CD14-positive monocyte (primary cell): ENCODE results near the gene PCBP3. TPM values are rescaled to one million over a fixed set of nuclear protein-coding genes. Genes with fewer than 3 reads are reported as not detected.

Source experiments
- DNase-seq, 3 donors: peaks; one replicate each; pipeline ENCODE4 v3.0.0-alpha.2; 2011 to 2022
- H2AFZ ChIP-seq: 2 replicates; pipeline ENCODE4 v1.6.0; 2012; ENCODE audit warnings: mild to moderate bottlenecking, low read depth, low read length, inconsistent platforms; ENCODE audit not compliant: insufficient read depth, poor library complexity, severe bottlenecking
- H3K27ac ChIP-seq, 2 donors: 1 replicate in 1 of 2; 2 replicates in 1 of 2; pipeline ENCODE4 v1.5.1; 2012 to 2013; ENCODE audit warnings: low read length in 2 of 2, control low read depth in 1 of 2, inconsistent platforms in 1 of 2, low read depth in 1 of 2, mild to moderate bottlenecking in 1 of 2
- H3K27me3 ChIP-seq, 2 donors: one replicate each; pipeline versions ENCODE4 v1.6.0 to v1.6.1; 2011 to 2013; ENCODE audit warnings: low read length in 2 of 2; ENCODE audit not compliant: control insufficient read depth in 2 of 2, insufficient read depth in 2 of 2
- H3K36me3 ChIP-seq, 2 donors: replicated peaks in 1 of 2; 1 replicate in 1 of 2; 2 replicates in 1 of 2; pipeline versions ENCODE4 v1.5.1 to v1.6.1; 2012 to 2013; ENCODE audit warnings: low read length in 2 of 2, control low read depth in 1 of 2, inconsistent platforms in 1 of 2, mild to moderate bottlenecking in 1 of 2; ENCODE audit not compliant: insufficient read depth in 2 of 2, control insufficient read depth in 1 of 2
- H3K4me1 ChIP-seq, 2 donors: 1 replicate in 1 of 2; 2 replicates in 1 of 2; pipeline versions ENCODE4 v1.5.1 to v1.6.1; 2012 to 2013; ENCODE audit warnings: low read length in 2 of 2, control low read depth in 1 of 2, inconsistent platforms in 1 of 2, mild to moderate bottlenecking in 1 of 2, moderate library complexity in 1 of 2; ENCODE audit not compliant: insufficient read depth in 2 of 2, control insufficient read depth in 1 of 2
- H3K4me2 ChIP-seq: replicated peaks from 2 replicates; pipeline ENCODE3; 2012; ENCODE audit warnings: low read length, moderate library complexity, mild to moderate bottlenecking; ENCODE audit not compliant: poor library complexity, severe bottlenecking; ENCODE audit errors: extremely low read depth
- H3K4me3 ChIP-seq, 3 experiments: fragments of 200-600 bp in 1 of 3; sonication (generic) in 1 of 3; replicated peaks in 1 of 3; 1 replicate in 2 of 3; 2 replicates in 1 of 3; pipeline ENCODE4 v1.5.1; 2011 to 2013; ENCODE audit warnings: low read length in 3 of 3, mild to moderate bottlenecking in 3 of 3, control low read depth in 2 of 3, low read depth in 2 of 3, inconsistent platforms in 1 of 3, moderate library complexity in 1 of 3
- H3K79me2 ChIP-seq: 2 replicates; pipeline ENCODE4 v1.6.0; 2012; ENCODE audit warnings: mild to moderate bottlenecking, control low read depth, inconsistent platforms, low read length, moderate library complexity; ENCODE audit not compliant: insufficient read depth
- H3K9ac ChIP-seq: 2 replicates; pipeline ENCODE4 v1.6.0; 2017; ENCODE audit warnings: low read length, mild to moderate bottlenecking; ENCODE audit not compliant: insufficient read depth, poor library complexity, severe bottlenecking
- H3K9me3 ChIP-seq, 2 donors: replicated peaks in 1 of 2; 1 replicate in 1 of 2; 2 replicates in 1 of 2; pipeline versions ENCODE4 v1.5.1 to v1.6.1; 2012 to 2013; ENCODE audit warnings: low read length in 2 of 2, control low read depth in 1 of 2; ENCODE audit not compliant: control insufficient read depth in 1 of 2, insufficient read depth in 1 of 2
- H4K20me1 ChIP-seq: 2 replicates; pipeline ENCODE4 v1.6.0; 2012; ENCODE audit warnings: mild to moderate bottlenecking, low read length, control low read depth, moderate library complexity; ENCODE audit not compliant: insufficient read depth
- H3K27ac Mint-ChIP-seq, 7 donors: one replicate each; pipeline ENCODE4 v1.8.0; 2020; ENCODE audit warnings: mild to moderate bottlenecking in 7 of 7, mixed read lengths in 7 of 7, moderate library complexity in 6 of 7, inconsistent platforms in 2 of 7
- H3K27me3 Mint-ChIP-seq, 3 donors: one replicate each; pipeline ENCODE4 v1.8.0; 2021 to 2022; ENCODE audit warnings: low read depth in 3 of 3, mild to moderate bottlenecking in 3 of 3, mixed read lengths in 3 of 3, moderate library complexity in 3 of 3, inconsistent platforms in 1 of 3
- H3K36me3 Mint-ChIP-seq, 2 donors: one replicate each; pipeline ENCODE4 v1.8.0; 2020; ENCODE audit warnings: mixed read lengths in 2 of 2, inconsistent platforms in 1 of 2, mild to moderate bottlenecking in 1 of 2
- H3K4me1 Mint-ChIP-seq: one replicate; pipeline ENCODE4 v1.8.0; 2020; ENCODE audit warnings: mild to moderate bottlenecking, mixed read lengths
- H3K4me3 Mint-ChIP-seq, 2 donors: one replicate each; pipeline ENCODE4 v1.8.0; 2020; ENCODE audit warnings: mild to moderate bottlenecking in 2 of 2, mixed read lengths in 2 of 2, moderate library complexity in 1 of 2
- H3K9me3 Mint-ChIP-seq, 7 donors: one replicate each; pipeline ENCODE4 v1.8.0; 2020 to 2022; ENCODE audit warnings: mixed read lengths in 7 of 7, mild to moderate bottlenecking in 6 of 7, moderate library complexity in 6 of 7, inconsistent platforms in 2 of 7
- WGBS: methylation state at CpG from one replicate; pipeline ENCODE4 v1.1.5; 2013; ENCODE audit warnings: missing lambda C conversion rate; ENCODE audit not compliant: insufficient coverage; 5-methylcytosine and 5-hydroxymethylcytosine counted together
- intact Hi-C, 2 donors: fragments of 100-400 bp; cut with micrococcal nuclease; formaldehyde crosslinking; loops; one replicate each; pipeline versions ENCODE4 v1.15.0 to v1.15.1; 2023
- polyA plus RNA-seq, 3 donors: library from polyadenylated mRNA; depleted of rRNA in 1 of 3; unstranded in 2 of 3; stranded (reverse) in 1 of 3; fragments of 300-500 nt in 2 of 3; fragments of >200 nt in 1 of 3; fragmentation: Illumina TruSeq in 2 of 3; gene quantifications; 1 replicate in 2 of 3; 2 replicates in 1 of 3; pipeline ENCODE4 v1.2.3, GENCODE V29; 2012 to 2021
- TF ChIP-seq, protein P1 (sequence below): fragments of 200-600 bp; IDR thresholded peaks from one replicate; pipeline ENCODE4 v1.8.0; 2022; ENCODE audit warnings: antibody characterized with exemption, mild to moderate bottlenecking

PCBP3 gene
- polyA plus RNA-seq, 3 donors, result 0.34 to 0.49 TPM; not detected in 1

DNA sequence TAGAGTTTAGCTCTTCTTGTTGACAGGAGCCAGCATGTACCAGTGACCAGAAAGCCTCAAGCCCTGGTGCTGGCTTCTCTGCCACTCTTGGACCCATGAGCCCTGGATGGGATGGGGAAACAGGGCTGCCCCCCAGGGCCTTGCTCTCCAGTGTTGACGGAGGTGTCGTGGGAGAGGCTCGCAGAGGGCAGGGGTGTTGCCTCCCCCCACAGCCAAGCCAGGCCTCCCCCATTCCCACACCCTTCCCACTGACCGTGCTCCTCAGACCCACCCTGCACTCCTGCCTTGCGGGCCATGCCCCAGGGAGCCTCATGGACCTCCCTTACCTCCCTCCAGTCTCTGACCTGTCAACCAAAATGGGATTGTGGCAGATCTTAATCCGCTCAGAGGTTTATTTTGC is 214.2 kb downstream of the PCBP3 start:
- 71% methylated on average over 4 of the region's 6 CpGs for WGBS
- no peaks in the 10 kb centered on the region for H3K9me3 ChIP-seq
- no peaks in the 10 kb centered on the region for H4K20me1 ChIP-seq
- intact Hi-C loops, result no loop called here
- no peaks in the 10 kb centered on the region for H3K4me1 ChIP-seq
- no peak overlapping the region for H3K4me3 Mint-ChIP-seq
- H3K4me1 Mint-ChIP-seq, result no peaks in the 10 kb centered on the region
- no peak overlapping the region for H3K4me2 ChIP-seq
- no peak overlapping the region for H3K4me3 ChIP-seq
- peaks cover 0 to 2% (median 0%) of the 10 kb centered on the region in 7 donors for H3K9me3 Mint-ChIP-seq
- TF ChIP-seq, protein P1, sequence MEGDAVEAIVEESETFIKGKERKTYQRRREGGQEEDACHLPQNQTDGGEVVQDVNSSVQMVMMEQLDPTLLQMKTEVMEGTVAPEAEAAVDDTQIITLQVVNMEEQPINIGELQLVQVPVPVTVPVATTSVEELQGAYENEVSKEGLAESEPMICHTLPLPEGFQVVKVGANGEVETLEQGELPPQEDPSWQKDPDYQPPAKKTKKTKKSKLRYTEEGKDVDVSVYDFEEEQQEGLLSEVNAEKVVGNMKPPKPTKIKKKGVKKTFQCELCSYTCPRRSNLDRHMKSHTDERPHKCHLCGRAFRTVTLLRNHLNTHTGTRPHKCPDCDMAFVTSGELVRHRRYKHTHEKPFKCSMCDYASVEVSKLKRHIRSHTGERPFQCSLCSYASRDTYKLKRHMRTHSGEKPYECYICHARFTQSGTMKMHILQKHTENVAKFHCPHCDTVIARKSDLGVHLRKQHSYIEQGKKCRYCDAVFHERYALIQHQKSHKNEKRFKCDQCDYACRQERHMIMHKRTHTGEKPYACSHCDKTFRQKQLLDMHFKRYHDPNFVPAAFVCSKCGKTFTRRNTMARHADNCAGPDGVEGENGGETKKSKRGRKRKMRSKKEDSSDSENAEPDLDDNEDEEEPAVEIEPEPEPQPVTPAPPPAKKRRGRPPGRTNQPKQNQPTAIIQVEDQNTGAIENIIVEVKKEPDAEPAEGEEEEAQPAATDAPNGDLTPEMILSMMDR, result no peak
- peak overlapping the region in 1 of 7 donors; percentile 5 for H3K27ac Mint-ChIP-seq
- no peak for DNase-seq
- H3K9ac ChIP-seq, result no peak overlapping the region
- H3K27me3 ChIP-seq, result no peaks in the 10 kb centered on the region
- H3K36me3 Mint-ChIP-seq, result no peaks in the 10 kb centered on the region
- H3K36me3 ChIP-seq, result no peaks in the 10 kb centered on the region
- no peak overlapping the region for H3K27ac ChIP-seq
- H2AFZ ChIP-seq, result no peak overlapping the region
- H3K79me2 ChIP-seq, result no peaks in the 10 kb centered on the region
- H3K27me3 Mint-ChIP-seq, result peaks cover 0 to 1% (median 0%) of the 10 kb centered on the region in 3 donors

DNA sequence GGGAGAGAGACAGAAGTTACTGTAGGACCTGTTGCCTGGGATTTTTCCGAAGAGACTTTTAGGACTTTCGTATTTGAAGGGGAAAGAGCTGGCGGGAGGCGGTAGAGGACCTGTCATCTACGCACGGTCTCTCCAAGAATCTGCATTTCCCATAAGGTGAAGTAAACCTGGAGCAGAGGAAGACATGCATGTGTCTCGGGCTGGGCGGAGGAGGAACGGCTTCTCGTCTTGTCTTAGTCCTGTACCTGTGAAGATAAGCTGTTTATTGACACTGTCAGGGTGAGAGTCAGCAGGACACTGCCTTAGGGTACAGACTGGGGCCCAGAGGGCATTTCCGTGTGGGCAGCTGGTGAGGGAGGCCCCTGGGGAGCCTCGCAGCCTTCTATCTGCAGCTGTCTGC is 214.7 kb downstream of the PCBP3 start:
- Histone ChIP-seq H4K20me1 (no peaks in the 10 kb centered on the region), H3K4me2 (no peak overlapping the region), H3K9me3 (no peaks in the 10 kb centered on the region), H3K79me2 (no peaks in the 10 kb centered on the region), H2AFZ (no peak overlapping the region), H3K27me3 (no peaks in the 10 kb centered on the region), H3K4me3 (no peak overlapping the region), H3K36me3 (no peaks in the 10 kb centered on the region), H3K9ac (no peak overlapping the region), H3K4me1 (no peaks in the 10 kb centered on the region), H3K27ac (no peak overlapping the region)
- Mint-ChIP-seq H3K36me3 (no peaks in the 10 kb centered on the region), H3K4me1 (no peaks in the 10 kb centered on the region), H3K9me3 (peaks cover 0 to 2% (median 0%) of the 10 kb centered on the region in 7 donors), H3K27ac (no peak overlapping the region), H3K27me3 (no peaks in the 10 kb centered on the region), H3K4me3 (no peak overlapping the region)
- TF ChIP-seq, protein P1, result no peak
- 98% methylated on average over 11 of the region's 12 CpGs for WGBS
- intact Hi-C loops, result no loop called here
- DNase-seq, result no peak
